Left ventricle myocardium inferior (tissue), 1 donor: ENCODE results near the gene RPS26. TPM values are rescaled to one million over a fixed set of nuclear protein-coding genes. Genes with fewer than 3 reads are reported as not detected.
A peak's percentile ranks its signal among the peaks of the same experiment; 100 is the strongest.

Experiments
- DNase-seq: peaks from one replicate; pipeline ENCODE4 v3.0.0-alpha.2; 2020
- H3K27ac ChIP-seq: fragments of 200-600 bp; replicated peaks from 2 replicates; pipeline ENCODE4 v1.8.0; 2021
- H3K27me3 ChIP-seq: fragments of 200-600 bp; 2 replicates; pipeline ENCODE4 v1.8.0; 2021; ENCODE audit warnings: low read depth
- H3K36me3 ChIP-seq: fragments of 200-600 bp; 2 replicates; pipeline ENCODE4 v1.8.0; 2021
- H3K4me1 ChIP-seq: fragments of 200-600 bp; 2 replicates; pipeline ENCODE4 v1.8.0; 2021
- H3K4me3 ChIP-seq: fragments of 200-600 bp; 2 replicates; pipeline ENCODE4 v1.8.0; 2021; ENCODE audit warnings: mild to moderate bottlenecking, moderate library complexity
- H3K9me3 ChIP-seq: fragments of 200-600 bp; replicated peaks from 2 replicates; pipeline ENCODE4 v1.8.0; 2021
- CTCF ChIP-seq: fragments of 200-600 bp; IDR thresholded peaks from 2 replicates; pipeline ENCODE4 v1.8.0; 2021; ENCODE audit warnings: antibody characterized with exemption, mild to moderate bottlenecking, borderline replicate concordance
- intact Hi-C: fragments of 100-400 bp; cut with micrococcal nuclease; formaldehyde crosslinking; loops from one replicate; pipeline ENCODE4 v1.11.0; 2022
- total RNA-seq: library from RNA; stranded (reverse); fragmentation: NEBNext Ultra II Directional; extraction: Animal tissue kit (Norgen Biotek cat#: 25700); gene quantifications from one replicate; pipeline ENCODE4 v1.2.1, GENCODE V29; 2021
- donor health status: DM: no; HTN: yes; CAD: no; lungs with severe emphysema.

Gene RPS26
- total RNA-seq, 1 donor from 2014 or later: 48.7 TPM

- no peak for DNase-seq
- intact Hi-C loops: no loop called here
- TF ChIP-seq CTCF: no peak
- peaks cover 14% of the 10 kb centered on the region for H3K4me1 ChIP-seq
- H3K27ac ChIP-seq: no peak overlapping the region
- H3K9me3 ChIP-seq: no peaks in the 10 kb centered on the region
- peaks cover 4% of the 10 kb centered on the region for H3K27me3 ChIP-seq
- H3K36me3 ChIP-seq: no peaks in the 10 kb centered on the region
- H3K4me3 ChIP-seq: no peak overlapping the region
These were observed 44.4 kb downstream of the RPS26 start for GRCh38 chr12:56086096-56086495.

- Histone ChIP-seq H3K4me1 (peaks cover 14% of the 10 kb centered on the region), H3K4me3 (no peak overlapping the region), H3K27ac (peak overlapping the region; percentile 69), H3K9me3 (no peaks in the 10 kb centered on the region), H3K36me3 (no peaks in the 10 kb centered on the region), H3K27me3 (peaks cover under 1% of the 10 kb centered on the region)
- intact Hi-C loops: no loop called here
- no peak for DNase-seq
- no peak for TF ChIP-seq CTCF
These were observed 44.9 kb downstream of the RPS26 start for GRCh38 chr12:56086608-56087007.

GRCh38 chr12:56087220-56087619 is 45.5 kb downstream of the RPS26 start:
- Histone ChIP-seq H3K27me3 (no peaks in the 10 kb centered on the region), H3K36me3 (no peaks in the 10 kb centered on the region), H3K4me1 (peaks cover 14% of the 10 kb centered on the region), H3K4me3 (no peak overlapping the region), H3K27ac (peak overlapping the region; percentile 69), H3K9me3 (no peaks in the 10 kb centered on the region)
- TF ChIP-seq CTCF: no peak
- intact Hi-C loops: no loop called here
- peak; percentile 84 for DNase-seq

Other genes with a start within 250 kb of the RPS26 start
- 53.2 TPM for gene SARNP, start 224.2 kb upstream of the RPS26 start, total RNA-seq
- 13.3 TPM for gene ORMDL2, start 223.9 kb upstream of the RPS26 start, total RNA-seq
- 18.6 TPM for gene DNAJC14, start 212.3 kb upstream of the RPS26 start, total RNA-seq
- 2.2 TPM for gene MMP19, start 199.0 kb upstream of the RPS26 start, total RNA-seq
- 14.8 TPM for gene PYM1, start 114.0 kb upstream of the RPS26 start, total RNA-seq
- gene DGKA, start 110.8 kb upstream of the RPS26 start, total RNA-seq: 6.5 TPM
- gene PMEL, start 75.9 kb upstream of the RPS26 start, total RNA-seq: 0.16 TPM
- 7.3 TPM for gene CDK2, start 75.1 kb upstream of the RPS26 start, total RNA-seq
- 111 TPM for gene RAB5B, start 67.8 kb upstream of the RPS26 start, total RNA-seq
- gene SUOX, start 44.6 kb upstream of the RPS26 start, total RNA-seq: 36.0 TPM
- 8.4 TPM for gene IKZF4, start 20.9 kb upstream of the RPS26 start, total RNA-seq
- 2.3 TPM for gene ERBB3, start 38.2 kb downstream of the RPS26 start, total RNA-seq
- gene PA2G4, start 62.6 kb downstream of the RPS26 start, total RNA-seq: 65.7 TPM
- 1,892 TPM for gene RPL41, start 74.7 kb downstream of the RPS26 start, total RNA-seq
- gene ZC3H10, start 76.3 kb downstream of the RPS26 start, total RNA-seq: 4.9 TPM
- 23.2 TPM for gene ESYT1, start 86.3 kb downstream of the RPS26 start, total RNA-seq
- gene MYL6B, start 110.7 kb downstream of the RPS26 start, total RNA-seq: 54.1 TPM
- 508 TPM for gene MYL6, start 116.4 kb downstream of the RPS26 start, total RNA-seq
- gene SMARCC2, start 147.6 kb downstream of the RPS26 start, total RNA-seq: 67.1 TPM
- gene RNF41, start 180.0 kb downstream of the RPS26 start, total RNA-seq: 51.4 TPM
- gene NABP2, start 182.4 kb downstream of the RPS26 start, total RNA-seq: 20.3 TPM
- gene SLC39A5, start 188.1 kb downstream of the RPS26 start, total RNA-seq: not detected
- 25.1 TPM for gene ANKRD52, start 216.5 kb downstream of the RPS26 start, total RNA-seq
- 203 TPM for gene COQ10A, start 225.0 kb downstream of the RPS26 start, total RNA-seq